Mesendoderm (in vitro differentiated cells): Measurements from ENCODE around the gene PMP22.

Source experiments
- DNase-seq: peaks from one replicate; pipeline ENCODE4 v3.0.0; 2013
- H2AK5ac ChIP-seq: 2 replicates; pipeline ENCODE4 v1.6.1; 2013; ENCODE audit warnings: low read length, inconsistent platforms
- H2BK120ac ChIP-seq: 2 replicates; pipeline ENCODE4 v1.6.1; 2013; ENCODE audit warnings: low read depth, mild to moderate bottlenecking, low read length, moderate library complexity, mixed read lengths
- H2BK15ac ChIP-seq: replicated peaks from 2 replicates; pipeline ENCODE4 v1.6.1; 2013; ENCODE audit warnings: low read depth, mild to moderate bottlenecking, moderate library complexity
- H2BK5ac ChIP-seq: 2 replicates; pipeline ENCODE4 v1.6.1; 2013; ENCODE audit warnings: low read length, inconsistent platforms
- H3K18ac ChIP-seq: 2 replicates; pipeline ENCODE4 v1.6.1; 2013; ENCODE audit warnings: mild to moderate bottlenecking, low read length, mixed read lengths
- H3K23ac ChIP-seq: one replicate; pipeline ENCODE4 v1.6.1; 2013; ENCODE audit warnings: low read length
- H3K27ac ChIP-seq: 2 replicates; pipeline ENCODE4 v1.5.1; 2013; ENCODE audit warnings: low read depth, mild to moderate bottlenecking, inconsistent platforms, low read length, moderate library complexity
- H3K27me3 ChIP-seq: 2 replicates; pipeline ENCODE4 v1.6.1; 2013; ENCODE audit warnings: low read length, control low read depth, mild to moderate bottlenecking, inconsistent platforms; ENCODE audit not compliant: insufficient read depth, poor library complexity
- H3K36me3 ChIP-seq: 2 replicates; pipeline ENCODE4 v1.6.1; 2013; ENCODE audit warnings: low read length, inconsistent platforms; ENCODE audit not compliant: control insufficient read depth, insufficient read depth
- H3K4ac ChIP-seq: one replicate; pipeline ENCODE4 v1.6.1; 2013; ENCODE audit warnings: low read depth, mild to moderate bottlenecking, low read length, moderate library complexity
- H3K4me1 ChIP-seq: 2 replicates; pipeline ENCODE4 v1.6.1; 2013; ENCODE audit warnings: low read depth, low read length, inconsistent platforms; ENCODE audit not compliant: control insufficient read depth
- H3K4me2 ChIP-seq: 2 replicates; pipeline ENCODE4 v1.6.1; 2013; ENCODE audit warnings: low read length
- H3K4me3 ChIP-seq: 2 replicates; pipeline ENCODE4 v1.5.1; 2013; ENCODE audit warnings: mild to moderate bottlenecking, low read length
- H3K56ac ChIP-seq: one replicate; pipeline ENCODE4 v1.6.1; 2013; ENCODE audit warnings: low read length
- H3K79me1 ChIP-seq: 2 replicates; pipeline ENCODE4 v1.6.1; 2013; ENCODE audit warnings: low read length, inconsistent platforms
- H3K79me2 ChIP-seq: 2 replicates; pipeline ENCODE4 v1.6.1; 2013; ENCODE audit warnings: mild to moderate bottlenecking, low read length; ENCODE audit not compliant: control insufficient read depth, insufficient read depth
- H3K9ac ChIP-seq: 2 replicates; pipeline ENCODE4 v1.6.1; 2013; ENCODE audit warnings: low read length, inconsistent platforms
- H4K5ac ChIP-seq: one replicate; pipeline ENCODE4 v1.6.1; 2013; ENCODE audit warnings: low read length
- H4K8ac ChIP-seq: one replicate; pipeline ENCODE4 v1.6.1; 2013; ENCODE audit warnings: low read depth, mild to moderate bottlenecking, control low read depth, low read length, moderate library complexity
- WGBS: extraction: QIAGEN DNeasy Blood & Tissue Kit; methylation state at CpG from one replicate; pipeline ENCODE4 v1.1.7; 2013; ENCODE audit warnings: low lambda C conversion rate, missing lambda C conversion rate; ENCODE audit not compliant: insufficient coverage; ENCODE audit errors: extremely low coverage; 5-methylcytosine and 5-hydroxymethylcytosine counted together

PMP22 gene

GRCh38 chr17:15273141-15273793, 8.1 kb upstream of the PMP22 start:
- Histone ChIP-seq H3K27ac (no peak overlapping the region), H3K79me1 (no peaks in the 10 kb centered on the region), H3K4me3 (no peak overlapping the region), H3K36me3 (no peaks in the 10 kb centered on the region), H3K4me1 (no peaks in the 10 kb centered on the region), H3K27me3 (no peaks in the 10 kb centered on the region), H4K5ac (no peak overlapping the region), H2BK120ac (no peak overlapping the region), H2AK5ac (no peak overlapping the region), H2BK5ac (no peak overlapping the region), H3K4ac (no peak overlapping the region), H3K4me2 (no peak overlapping the region), H3K23ac (no peak overlapping the region), H3K56ac (no peak overlapping the region), H3K79me2 (no peaks in the 10 kb centered on the region), H3K9ac (no peak overlapping the region), H2BK15ac (no peak overlapping the region), H4K8ac (no peak overlapping the region), H3K18ac (no peak overlapping the region)
- no peak for DNase-seq
- WGBS: no CpG with 5 or more reads among the region's 5 CpGs

DNA sequence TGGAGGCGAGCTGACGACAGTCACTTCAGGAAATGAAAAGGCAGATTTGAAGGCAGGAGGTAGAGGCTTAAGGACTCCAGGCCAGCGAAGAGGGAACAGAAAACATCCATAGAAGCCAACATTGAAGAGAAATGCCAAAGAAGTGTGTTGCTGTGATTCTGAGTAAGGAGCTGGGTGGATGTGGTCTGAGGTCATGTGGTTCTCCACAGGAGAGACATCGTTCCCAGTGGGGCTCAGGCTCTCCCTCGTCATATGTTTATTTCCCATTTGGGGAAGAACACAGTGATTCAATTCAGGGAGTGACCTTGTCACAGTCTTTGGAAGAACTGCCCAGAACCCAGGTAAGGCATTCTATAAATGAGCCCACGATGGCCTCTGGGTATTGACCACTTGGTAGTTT, 6.6 kb upstream of the PMP22 start:
- Histone ChIP-seq H3K4me1 (no peaks in the 10 kb centered on the region), H3K56ac (no peak overlapping the region), H2BK120ac (no peak overlapping the region), H3K27me3 (no peaks in the 10 kb centered on the region), H3K9ac (no peak overlapping the region), H3K18ac (no peak overlapping the region), H3K23ac (no peak overlapping the region), H3K36me3 (no peaks in the 10 kb centered on the region), H4K8ac (no peak overlapping the region), H3K79me2 (no peaks in the 10 kb centered on the region), H3K4me2 (no peak overlapping the region), H3K4ac (no peak overlapping the region), H2BK5ac (no peak overlapping the region), H3K27ac (no peak overlapping the region), H3K4me3 (no peak overlapping the region), H4K5ac (no peak overlapping the region), H2BK15ac (no peak overlapping the region), H3K79me1 (no peaks in the 10 kb centered on the region), H2AK5ac (no peak overlapping the region)
- no peak for DNase-seq
- no CpG with 5 or more reads among the region's 6 CpGs for WGBS

GRCh38 chr17:15270628-15271381, 5.7 kb upstream of the PMP22 start:
- no peak overlapping the region for H3K4me2 ChIP-seq
- no peak overlapping the region for H2BK15ac ChIP-seq
- DNase-seq: no peak
- H3K4ac ChIP-seq: no peak overlapping the region
- no peak overlapping the region for H2BK120ac ChIP-seq
- no peaks in the 10 kb centered on the region for H3K27me3 ChIP-seq
- H2AK5ac ChIP-seq: no peak overlapping the region
- H3K18ac ChIP-seq: no peak overlapping the region
- 100% methylated on average over 1 of the region's 9 CpGs for WGBS
- H2BK5ac ChIP-seq: no peak overlapping the region
- H4K8ac ChIP-seq: no peak overlapping the region
- no peaks in the 10 kb centered on the region for H3K36me3 ChIP-seq
- H3K27ac ChIP-seq: no peak overlapping the region
- H3K4me1 ChIP-seq: no peaks in the 10 kb centered on the region
- H3K4me3 ChIP-seq: no peak overlapping the region
- H3K56ac ChIP-seq: no peak overlapping the region
- H3K79me1 ChIP-seq: no peaks in the 10 kb centered on the region
- H3K9ac ChIP-seq: no peak overlapping the region
- H3K79me2 ChIP-seq: no peaks in the 10 kb centered on the region
- no peak overlapping the region for H4K5ac ChIP-seq
- no peak overlapping the region for H3K23ac ChIP-seq

DNA sequence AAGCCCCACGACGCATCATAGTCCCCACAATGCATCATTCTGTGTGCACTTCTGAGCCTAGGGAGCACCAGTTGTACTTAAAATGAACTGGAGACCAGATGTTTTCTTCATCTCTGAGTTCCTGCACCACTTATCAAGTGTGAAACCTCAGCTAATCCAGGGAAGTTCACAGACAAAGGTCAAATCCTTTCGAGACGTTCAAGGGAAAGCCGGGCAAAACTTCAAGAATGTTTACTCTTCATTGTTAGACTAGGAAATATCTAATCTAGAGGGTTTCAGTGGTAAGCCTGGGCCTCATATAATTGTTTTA, 4.6 kb upstream of the PMP22 start:
- H2BK15ac ChIP-seq: no peak overlapping the region
- no peaks in the 10 kb centered on the region for H3K79me2 ChIP-seq
- no peaks in the 10 kb centered on the region for H3K79me1 ChIP-seq
- no peak overlapping the region for H3K18ac ChIP-seq
- H4K5ac ChIP-seq: no peak overlapping the region
- no peak overlapping the region for H3K4me3 ChIP-seq
- no CpG with 5 or more reads among the region's 5 CpGs for WGBS
- H4K8ac ChIP-seq: no peak overlapping the region
- H3K4me1 ChIP-seq: no peaks in the 10 kb centered on the region
- H3K27ac ChIP-seq: no peak overlapping the region
- H2BK5ac ChIP-seq: no peak overlapping the region
- no peak overlapping the region for H3K9ac ChIP-seq
- no peak overlapping the region for H2BK120ac ChIP-seq
- no peak overlapping the region for H2AK5ac ChIP-seq
- DNase-seq: peak; percentile 25
- no peaks in the 10 kb centered on the region for H3K27me3 ChIP-seq
- H3K36me3 ChIP-seq: no peaks in the 10 kb centered on the region
- no peak overlapping the region for H3K4ac ChIP-seq
- H3K4me2 ChIP-seq: no peak overlapping the region
- H3K56ac ChIP-seq: no peak overlapping the region
- no peak overlapping the region for H3K23ac ChIP-seq

DNA sequence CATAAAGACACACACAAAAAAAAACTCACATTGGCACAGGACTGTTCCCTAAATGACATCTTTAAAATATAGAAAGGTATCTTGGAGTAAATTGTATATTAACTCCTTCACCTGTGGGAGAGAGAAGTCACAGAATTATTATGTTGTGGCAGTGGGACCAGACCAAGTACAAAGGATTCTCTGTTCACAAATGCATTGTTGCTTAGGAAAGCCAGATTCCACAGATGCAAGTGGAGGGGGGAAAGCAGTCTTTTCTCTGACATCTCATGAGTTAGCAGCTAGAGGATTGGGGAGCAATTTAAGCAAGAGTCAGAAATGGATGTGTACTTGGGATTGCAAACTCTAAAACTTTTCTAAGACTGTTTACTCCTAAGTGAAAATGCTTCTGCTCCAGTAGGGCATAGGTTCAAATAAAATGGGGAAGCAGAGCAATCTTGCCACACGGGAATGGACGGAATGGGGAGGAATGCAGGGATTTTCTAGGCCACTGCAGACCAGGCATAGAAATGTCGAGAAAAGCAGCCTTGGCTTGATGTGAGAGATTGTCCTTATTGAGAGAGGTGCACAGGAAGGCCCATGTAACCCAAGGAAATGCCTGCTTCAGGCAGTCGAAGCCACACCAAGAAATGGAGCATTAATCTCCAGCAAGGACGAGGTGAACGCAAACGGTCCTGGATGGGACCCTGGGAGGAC, 4.1 kb upstream of the PMP22 start:
- Histone ChIP-seq H3K36me3 (no peaks in the 10 kb centered on the region), H2AK5ac (no peak overlapping the region), H3K27ac (no peak overlapping the region), H2BK15ac (no peak overlapping the region), H3K27me3 (no peaks in the 10 kb centered on the region), H3K79me2 (no peaks in the 10 kb centered on the region), H4K8ac (no peak overlapping the region), H3K18ac (no peak overlapping the region), H3K4ac (no peak overlapping the region), H3K4me2 (no peak overlapping the region), H3K56ac (no peak overlapping the region), H3K23ac (no peak overlapping the region), H3K9ac (no peak overlapping the region), H2BK5ac (no peak overlapping the region), H3K79me1 (no peaks in the 10 kb centered on the region), H2BK120ac (no peak overlapping the region), H4K5ac (no peak overlapping the region), H3K4me3 (no peak overlapping the region), H3K4me1 (no peaks in the 10 kb centered on the region)
- no CpG with 5 or more reads among the region's 7 CpGs for WGBS
- DNase-seq: no peak
